Middle frontal gyrus (tissue), 1 donor: ENCODE results near the gene TTYH1.

Experiments
- DNase-seq: peaks from one replicate; pipeline ENCODE4 v3.0.0-alpha.2; 2015; ENCODE audit warnings: low spot score; ENCODE audit errors: extremely low spot score

Gene TTYH1

GRCh38 chr19:54392105-54392504 lies 23.2 kb upstream of the TTYH1 start:
- no peak for DNase-seq

GRCh38 chr19:54393381-54393780 lies 21.9 kb upstream of the TTYH1 start:
- no peak for DNase-seq

- DNase-seq = no peak
Observed at GRCh38 chr19:54395685-54396084, 19.6 kb upstream of the TTYH1 start.

- DNase-seq = no peak
Observed at GRCh38 chr19:54399189-54399588, 16.1 kb upstream of the TTYH1 start.

GRCh38 chr19:54400913-54401312 lies 14.4 kb upstream of the TTYH1 start:
- DNase-seq = no peak

GRCh38 chr19:54403054-54403453 lies 12.2 kb upstream of the TTYH1 start:
- no peak for DNase-seq

GRCh38 chr19:54405628-54406027 lies 9.6 kb upstream of the TTYH1 start:
- DNase-seq = no peak

GRCh38 chr19:54407780-54408179 lies 7.5 kb upstream of the TTYH1 start:
- DNase-seq = no peak

GRCh38 chr19:54408456-54409026 lies 6.7 kb upstream of the TTYH1 start:
- no peak for DNase-seq

- no peak for DNase-seq
Observed at GRCh38 chr19:54411033-54411432, 4.2 kb upstream of the TTYH1 start.

GRCh38 chr19:54412877-54413276 lies 2.4 kb upstream of the TTYH1 start:
- no peak for DNase-seq

- no peak for DNase-seq
Observed at GRCh38 chr19:54414156-54414555, 1.1 kb upstream of the TTYH1 start.

GRCh38 chr19:54415901-54416673 lies 823 bp downstream of the TTYH1 start:
- DNase-seq = no peak

GRCh38 chr19:54416695-54417491 lies 1.6 kb downstream of the TTYH1 start:
- DNase-seq = no peak

- DNase-seq = no peak
Observed at GRCh38 chr19:54418030-54418929, 3.0 kb downstream of the TTYH1 start.

- no peak for DNase-seq
Observed at GRCh38 chr19:54418930-54419800, 3.9 kb downstream of the TTYH1 start.

GRCh38 chr19:54420068-54420382 lies 4.8 kb downstream of the TTYH1 start:
- no peak for DNase-seq

- peak; percentile 88 for DNase-seq
Observed at GRCh38 chr19:54420383-54421168, 5.3 kb downstream of the TTYH1 start.

- no peak for DNase-seq
Observed at GRCh38 chr19:54421169-54421516, 5.9 kb downstream of the TTYH1 start.

GRCh38 chr19:54421521-54421920 lies 6.3 kb downstream of the TTYH1 start:
- DNase-seq = no peak
